ENCODE measurements around the gene MNX1.

The MNX1 gene

GRCh38 chr7:157032644-157033482 is 22.4 kb upstream of the MNX1 start:
- DNase-seq (ENCODE audit: low spot score) = no peak

- no peak for DNase-seq (ENCODE audit: low spot score)
Observed at GRCh38 chr7:157032128-157032527, 21.7 kb upstream of the MNX1 start.

- DNase-seq (ENCODE audit: low spot score) = no peak
Observed at GRCh38 chr7:157028199-157028903, 17.9 kb upstream of the MNX1 start.

GRCh38 chr7:157027568-157028198 is 17.2 kb upstream of the MNX1 start:
- DNase-seq (ENCODE audit: low spot score) = no peak

- no peak for DNase-seq (ENCODE audit: low spot score)
Observed at GRCh38 chr7:157024716-157025115, 14.3 kb upstream of the MNX1 start.

GRCh38 chr7:157023589-157023905 is 13.1 kb upstream of the MNX1 start:
- DNase-seq (ENCODE audit: low spot score) = no peak

- DNase-seq (ENCODE audit: low spot score) = no peak
Observed at GRCh38 chr7:157022681-157023588, 12.5 kb upstream of the MNX1 start.

- no peak for DNase-seq (ENCODE audit: low spot score)
Observed at GRCh38 chr7:157021871-157022680, 11.6 kb upstream of the MNX1 start.

- DNase-seq (ENCODE audit: low spot score) = no peak
Observed at GRCh38 chr7:157021071-157021870, 10.8 kb upstream of the MNX1 start.

- no peak for DNase-seq (ENCODE audit: low spot score)
Observed at GRCh38 chr7:157020514-157021070, 10.1 kb upstream of the MNX1 start.

GRCh38 chr7:157019718-157020451 is 9.4 kb upstream of the MNX1 start:
- no peak for DNase-seq (ENCODE audit: low spot score)

- no peak for DNase-seq (ENCODE audit: low spot score)
Observed at GRCh38 chr7:157018997-157019608, 8.6 kb upstream of the MNX1 start.

- no peak for DNase-seq (ENCODE audit: low spot score)
Observed at GRCh38 chr7:157018328-157018996, 8.0 kb upstream of the MNX1 start.

- no peak for DNase-seq (ENCODE audit: low spot score)
Observed at GRCh38 chr7:157017603-157018327, 7.3 kb upstream of the MNX1 start.

- DNase-seq (ENCODE audit: low spot score) = no peak
Observed at GRCh38 chr7:157017149-157017548, 6.7 kb upstream of the MNX1 start.

GRCh38 chr7:157016352-157017041 is 6.0 kb upstream of the MNX1 start:
- DNase-seq (ENCODE audit: low spot score) = no peak

GRCh38 chr7:157016024-157016351 is 5.5 kb upstream of the MNX1 start:
- DNase-seq (ENCODE audit: low spot score) = no peak

Measured in CD4-positive, alpha-beta T cell treated with Interleukin-2 at 100 ng/mL for 4 hours (primary cell).